NCI-H1048 (cell line): ENCODE data around the gene PRG3.

ENCODE experiments used
- DNase-seq: peaks from one replicate; lab custom pipeline; 2025; lab: John Stamatoyannopoulos, UW

The PRG3 gene, protein sequence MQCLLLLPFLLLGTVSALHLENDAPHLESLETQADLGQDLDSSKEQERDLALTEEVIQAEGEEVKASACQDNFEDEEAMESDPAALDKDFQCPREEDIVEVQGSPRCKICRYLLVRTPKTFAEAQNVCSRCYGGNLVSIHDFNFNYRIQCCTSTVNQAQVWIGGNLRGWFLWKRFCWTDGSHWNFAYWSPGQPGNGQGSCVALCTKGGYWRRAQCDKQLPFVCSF

GRCh38 chr11:57380975-57381374 lies at the start of gene PRG3:
Gene PRG3, minus strand, starts transcription at chr11:57381150. Its CDS starts 442 bp downstream, at chr11:57380708.
- no peak for DNase-seq

DNA sequence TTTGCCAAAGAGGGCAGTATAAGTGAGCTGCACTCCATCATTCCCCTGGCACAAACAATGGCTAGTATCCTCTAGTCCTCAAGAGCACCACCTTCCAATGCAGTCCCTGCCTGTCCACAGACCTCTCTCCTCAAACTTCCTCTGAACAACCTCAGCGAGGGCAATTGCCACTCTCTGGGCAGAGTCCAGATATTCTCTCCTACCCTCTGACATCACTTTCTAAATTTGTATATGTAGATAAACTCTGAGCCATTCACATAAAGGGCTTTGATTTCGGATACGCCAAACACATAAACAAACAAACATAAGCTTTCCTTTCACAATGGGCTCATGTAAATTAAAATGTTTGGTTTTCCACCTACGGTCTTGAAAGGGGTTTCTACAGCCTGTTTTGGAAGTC lies 49.0 kb upstream of the PRG3 start:
- no peak for DNase-seq

DNA sequence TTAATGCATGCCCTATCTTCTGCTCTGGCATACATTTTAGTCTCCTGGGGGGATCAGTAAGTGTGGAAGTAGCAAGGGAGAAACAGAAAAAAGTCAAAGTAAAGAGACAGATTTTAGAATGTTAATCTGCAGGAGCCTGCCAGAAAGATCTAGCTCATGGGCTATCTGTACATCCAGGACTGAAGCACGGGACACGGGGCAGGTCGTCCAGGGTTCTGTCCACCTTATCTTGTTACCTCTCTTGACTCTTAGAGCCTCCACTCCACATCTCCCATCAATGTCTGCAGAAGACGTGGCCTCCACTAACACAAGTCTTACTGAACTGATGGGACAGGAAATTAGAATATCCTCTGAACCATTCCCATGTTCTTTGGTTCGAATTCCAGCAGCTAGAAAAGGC lies 47.7 kb upstream of the PRG3 start:
- no peak for DNase-seq

DNA sequence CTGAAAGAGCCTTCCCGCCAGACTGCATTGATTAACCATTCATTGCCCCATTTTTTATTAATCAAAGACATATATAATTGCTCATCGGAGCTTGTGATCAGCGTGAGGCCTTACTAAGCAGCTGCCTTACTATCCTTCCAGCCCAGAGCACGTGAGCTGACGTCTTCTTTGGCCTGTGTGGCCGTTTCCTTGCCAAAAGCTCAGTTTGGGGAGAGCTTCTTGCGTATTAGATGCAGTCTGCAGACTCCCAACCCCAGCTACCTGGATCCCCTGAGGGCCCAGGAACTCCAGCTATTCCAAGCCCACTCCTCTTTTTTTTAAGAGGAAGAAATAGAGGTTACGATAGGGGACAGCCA lies 46.8 kb upstream of the PRG3 start:
- no peak for DNase-seq

GRCh38 chr11:57426929-57427726 lies 46.2 kb upstream of the PRG3 start, which contains the start of gene SLC43A3:
Gene SLC43A3, minus strand, starts transcription at chr11:57427121. Its CDS starts 949 bp downstream, at chr11:57426172.
- DNase-seq = peak; percentile 32

- DNase-seq = no peak
These were observed 45.5 kb upstream of the PRG3 start for GRCh38 chr11:57426439-57426928.

GRCh38 chr11:57425565-57426438 lies 44.9 kb upstream of the PRG3 start:
- DNase-seq = no peak

- DNase-seq = no peak
These were observed 44.0 kb upstream of the PRG3 start for GRCh38 chr11:57424792-57425564.

GRCh38 chr11:57424137-57424791 lies 43.3 kb upstream of the PRG3 start:
- no peak for DNase-seq

GRCh38 chr11:57422669-57423068 lies 41.7 kb upstream of the PRG3 start:
- no peak for DNase-seq

- no peak for DNase-seq
These were observed 40.9 kb upstream of the PRG3 start for GRCh38 chr11:57421805-57422204.

- DNase-seq = no peak
These were observed 40.1 kb upstream of the PRG3 start for GRCh38 chr11:57421066-57421465.

DNA sequence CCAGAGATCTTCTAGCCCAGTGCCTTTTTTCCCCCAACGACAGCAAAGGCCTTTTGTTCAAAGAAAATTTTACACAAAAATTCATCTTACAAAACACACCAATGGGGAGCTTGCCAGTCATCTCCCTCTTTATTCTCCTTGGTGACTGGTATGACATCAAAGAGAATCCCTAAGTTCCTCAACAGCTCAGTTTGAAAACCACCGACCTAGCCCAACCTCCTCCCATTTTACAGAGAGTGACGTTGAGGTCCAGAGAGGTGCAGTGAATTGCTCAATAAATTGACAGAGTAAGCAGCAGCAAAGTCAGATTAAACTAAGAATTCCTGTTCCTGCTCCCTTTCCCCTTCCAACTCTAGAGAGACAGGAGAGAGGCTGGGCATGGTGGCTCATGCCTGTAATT lies 38.2 kb upstream of the PRG3 start:
- DNase-seq = no peak

GRCh38 chr11:57418131-57418530 lies 37.2 kb upstream of the PRG3 start:
- no peak for DNase-seq

DNA sequence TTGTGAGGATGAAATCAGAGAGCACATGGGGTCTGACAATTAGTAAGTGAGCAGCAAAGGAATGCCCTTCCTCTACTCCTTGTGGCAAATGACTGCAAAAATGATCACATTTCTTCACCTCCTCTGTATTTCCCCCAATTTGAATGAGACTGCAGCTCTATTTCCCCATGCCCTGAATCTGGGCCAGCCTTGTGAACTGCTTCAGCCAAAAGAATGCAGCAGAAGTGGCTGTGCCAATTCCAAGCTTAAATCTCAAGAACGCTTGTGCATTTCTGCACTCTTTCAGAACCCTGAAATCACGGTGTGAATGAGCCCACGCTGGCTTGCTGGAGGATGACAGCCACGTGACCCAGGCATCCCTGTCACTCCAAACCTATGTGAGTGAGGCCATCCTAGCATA lies 36.1 kb upstream of the PRG3 start:
- DNase-seq = no peak

DNA sequence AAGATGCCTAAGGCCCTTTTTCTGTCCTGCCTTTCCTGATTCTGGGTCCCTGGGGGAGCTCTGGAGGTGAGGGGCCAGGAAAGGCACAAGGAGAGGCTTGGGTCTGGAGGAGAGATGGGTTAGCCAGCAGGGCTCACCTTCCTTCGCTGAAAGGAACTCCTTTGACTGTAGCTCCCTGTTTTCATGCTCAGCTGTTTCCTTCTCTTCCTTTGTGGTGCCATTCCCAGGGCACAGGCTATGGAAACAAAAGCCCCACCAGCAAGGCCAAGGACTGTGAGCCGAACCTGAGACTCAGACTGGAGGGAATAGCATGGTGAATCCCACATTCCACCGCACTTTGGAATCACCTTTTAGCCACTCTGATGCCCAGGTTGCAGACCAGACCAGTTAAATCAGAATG lies 35.5 kb upstream of the PRG3 start:
- no peak for DNase-seq

GRCh38 chr11:57414612-57415212 lies 33.8 kb upstream of the PRG3 start:
- DNase-seq = no peak

DNA sequence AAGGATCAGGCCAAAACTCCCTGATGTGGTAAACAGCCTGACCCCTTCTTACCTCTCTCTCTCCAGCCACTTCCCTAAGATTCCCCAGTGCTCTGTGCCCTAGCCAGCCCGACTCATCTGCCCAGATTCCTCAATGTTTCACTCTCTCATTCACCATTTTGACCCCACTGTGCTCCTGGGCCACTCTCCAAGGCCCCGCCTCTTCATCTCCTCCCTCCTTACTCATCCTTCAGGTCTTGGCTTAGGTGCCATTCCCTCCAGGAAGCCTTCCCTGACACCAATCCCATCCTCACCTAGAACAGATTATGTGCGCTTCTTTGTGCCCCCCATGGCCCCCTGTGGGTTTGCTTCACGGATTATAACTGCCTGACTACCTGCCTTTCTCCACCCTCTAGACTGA lies 32.7 kb upstream of the PRG3 start:
- DNase-seq = no peak

GRCh38 chr11:57410287-57410686 lies 29.3 kb upstream of the PRG3 start:
- no peak for DNase-seq

- DNase-seq = no peak
These were observed 28.6 kb upstream of the PRG3 start for GRCh38 chr11:57409321-57410100.
